ENCODE results near the gene MBD3.
A peak's percentile ranks its signal among the peaks of the same experiment; 100 is the strongest.

MBD3 gene

GRCh38 chr19:1613146-1613545 lies 20.5 kb upstream of the MBD3 start:
- H3K27me3 Mint-ChIP-seq (ENCODE audit: low read depth) = no peaks in the 10 kb centered on the region
- peaks cover 29% of the 10 kb centered on the region for H3K36me3 Mint-ChIP-seq (ENCODE audit: low read depth)
- no peak overlapping the region for H3K27ac Mint-ChIP-seq
- no peak for DNase-seq (ENCODE audit: low spot score)
- H3K4me1 Mint-ChIP-seq (ENCODE audit: low read depth) = peaks cover 15% of the 10 kb centered on the region
- H3K4me3 Mint-ChIP-seq = no peak overlapping the region
- no peaks in the 10 kb centered on the region for H3K9me3 Mint-ChIP-seq

- Mint-ChIP-seq H3K4me3 (no peak overlapping the region), H3K36me3 (ENCODE audit: low read depth) (peaks cover 28% of the 10 kb centered on the region), H3K4me1 (ENCODE audit: low read depth) (peaks cover 13% of the 10 kb centered on the region), H3K9me3 (no peaks in the 10 kb centered on the region), H3K27me3 (ENCODE audit: low read depth) (no peaks in the 10 kb centered on the region), H3K27ac (no peak overlapping the region)
- DNase-seq (ENCODE audit: low spot score) = no peak
These were observed 19.7 kb upstream of the MBD3 start for GRCh38 chr19:1612114-1613086.

- Mint-ChIP-seq H3K27ac (no peak overlapping the region), H3K36me3 (ENCODE audit: low read depth) (peaks cover 25% of the 10 kb centered on the region), H3K27me3 (ENCODE audit: low read depth) (no peaks in the 10 kb centered on the region), H3K9me3 (no peaks in the 10 kb centered on the region), H3K4me3 (no peak overlapping the region), H3K4me1 (ENCODE audit: low read depth) (peaks cover 15% of the 10 kb centered on the region)
- no peak for DNase-seq (ENCODE audit: low spot score)
These were observed 18.7 kb upstream of the MBD3 start for GRCh38 chr19:1611353-1611752.

GRCh38 chr19:1610579-1610978 lies 17.9 kb upstream of the MBD3 start:
- H3K36me3 Mint-ChIP-seq (ENCODE audit: low read depth) = peaks cover 21% of the 10 kb centered on the region
- DNase-seq (ENCODE audit: low spot score) = no peak
- H3K27me3 Mint-ChIP-seq (ENCODE audit: low read depth) = no peaks in the 10 kb centered on the region
- H3K9me3 Mint-ChIP-seq = no peaks in the 10 kb centered on the region
- H3K27ac Mint-ChIP-seq = no peak overlapping the region
- H3K4me1 Mint-ChIP-seq (ENCODE audit: low read depth) = peaks cover 18% of the 10 kb centered on the region
- no peak overlapping the region for H3K4me3 Mint-ChIP-seq

GRCh38 chr19:1609680-1610474 lies 17.2 kb upstream of the MBD3 start:
- Mint-ChIP-seq H3K27ac (no peak overlapping the region), H3K9me3 (no peaks in the 10 kb centered on the region), H3K4me3 (peak overlapping the region; percentile 7), H3K27me3 (ENCODE audit: low read depth) (no peaks in the 10 kb centered on the region), H3K36me3 (ENCODE audit: low read depth) (peaks cover 18% of the 10 kb centered on the region), H3K4me1 (ENCODE audit: low read depth) (peaks cover 20% of the 10 kb centered on the region)
- DNase-seq (ENCODE audit: low spot score) = no peak

- peaks cover 11% of the 10 kb centered on the region for H3K36me3 Mint-ChIP-seq (ENCODE audit: low read depth)
- H3K4me1 Mint-ChIP-seq (ENCODE audit: low read depth) = peaks cover 22% of the 10 kb centered on the region
- no peaks in the 10 kb centered on the region for H3K9me3 Mint-ChIP-seq
- H3K27ac Mint-ChIP-seq = no peak overlapping the region
- no peaks in the 10 kb centered on the region for H3K27me3 Mint-ChIP-seq (ENCODE audit: low read depth)
- no peak for DNase-seq (ENCODE audit: low spot score)
- H3K4me3 Mint-ChIP-seq = no peak overlapping the region
These were observed 16.4 kb upstream of the MBD3 start for GRCh38 chr19:1609103-1609396.

- Mint-ChIP-seq H3K27me3 (ENCODE audit: low read depth) (no peaks in the 10 kb centered on the region), H3K27ac (peak overlapping the region; percentile 52), H3K9me3 (no peaks in the 10 kb centered on the region), H3K4me1 (ENCODE audit: low read depth) (peaks cover 22% of the 10 kb centered on the region), H3K4me3 (peak overlapping the region; percentile 12), H3K36me3 (ENCODE audit: low read depth) (peaks cover 11% of the 10 kb centered on the region)
- no peak for DNase-seq (ENCODE audit: low spot score)
These were observed 15.9 kb upstream of the MBD3 start for GRCh38 chr19:1608359-1609102.

- Mint-ChIP-seq H3K9me3 (no peaks in the 10 kb centered on the region), H3K4me1 (ENCODE audit: low read depth) (peaks cover 24% of the 10 kb centered on the region)
These were observed 13.5 kb upstream of the MBD3 start for GRCh38 chr19:1606138-1606651.

GRCh38 chr19:1605236-1606137 lies 12.8 kb upstream of the MBD3 start, which contains the start of gene UQCR11:
TSS of gene UQCR11 (minus strand) at chr19:1605462. CDS start at chr19:1605409, 53 bp downstream.
- Mint-ChIP-seq H3K4me1 (ENCODE audit: low read depth) (peaks cover 24% of the 10 kb centered on the region), H3K4me3 (peak within 1 kb of the TSS; percentile 98), H3K27me3 (ENCODE audit: low read depth) (no peaks in the 10 kb centered on the region), H3K27ac (peak within 1 kb of the TSS; percentile 99), H3K9me3 (no peaks in the 10 kb centered on the region), H3K36me3 (ENCODE audit: low read depth) (peaks cover 14% of the 10 kb centered on the region)
- DNase-seq (ENCODE audit: low spot score) = peak; percentile 93

More at GRCh38 chr19:1606138-1606651, 13.5 kb upstream of the MBD3 start:
- H3K36me3 Mint-ChIP-seq (ENCODE audit: low read depth) = peaks cover 13% of the 10 kb centered on the region
- no peaks in the 10 kb centered on the region for H3K27me3 Mint-ChIP-seq (ENCODE audit: low read depth)
- DNase-seq (ENCODE audit: low spot score) = no peak
- peak overlapping the region; percentile 99 for H3K27ac Mint-ChIP-seq
- peak overlapping the region; percentile 98 for H3K4me3 Mint-ChIP-seq

- H3K4me1 Mint-ChIP-seq (ENCODE audit: low read depth) = peaks cover 14% of the 10 kb centered on the region
These were observed 9.5 kb upstream of the MBD3 start for GRCh38 chr19:1602091-1602707.

GRCh38 chr19:1601613-1602064 lies 9.0 kb upstream of the MBD3 start:
- peaks cover 24% of the 10 kb centered on the region for H3K36me3 Mint-ChIP-seq (ENCODE audit: low read depth)
- H3K4me1 Mint-ChIP-seq (ENCODE audit: low read depth) = peaks cover 12% of the 10 kb centered on the region
- H3K27me3 Mint-ChIP-seq (ENCODE audit: low read depth) = no peaks in the 10 kb centered on the region
- H3K27ac Mint-ChIP-seq = no peak overlapping the region
- H3K9me3 Mint-ChIP-seq = no peaks in the 10 kb centered on the region
- no peak overlapping the region for H3K4me3 Mint-ChIP-seq
- DNase-seq (ENCODE audit: low spot score) = no peak

More at GRCh38 chr19:1602091-1602707, 9.5 kb upstream of the MBD3 start:
- no peaks in the 10 kb centered on the region for H3K27me3 Mint-ChIP-seq (ENCODE audit: low read depth)
- DNase-seq (ENCODE audit: low spot score) = no peak
- H3K36me3 Mint-ChIP-seq (ENCODE audit: low read depth) = peaks cover 20% of the 10 kb centered on the region
- no peak overlapping the region for H3K27ac Mint-ChIP-seq
- no peak overlapping the region for H3K4me3 Mint-ChIP-seq
- H3K9me3 Mint-ChIP-seq = no peaks in the 10 kb centered on the region

GRCh38 chr19:1599460-1599846 lies 6.8 kb upstream of the MBD3 start:
- Mint-ChIP-seq H3K4me1 (ENCODE audit: low read depth) (peaks cover 5% of the 10 kb centered on the region), H3K4me3 (no peak overlapping the region), H3K9me3 (no peaks in the 10 kb centered on the region), H3K36me3 (ENCODE audit: low read depth) (peaks cover 30% of the 10 kb centered on the region), H3K27ac (no peak overlapping the region), H3K27me3 (ENCODE audit: low read depth) (no peaks in the 10 kb centered on the region)
- no peak for DNase-seq (ENCODE audit: low spot score)

Data from T-helper 2 cell treated with Interferon-gamma antibody and Interleukin-4, amounts not matched to agents 5 μg/mL and 100 μg/mL, for 36 hours (primary cell).